ENCODE data around the gene ARHGAP8. TPM values are rescaled to one million over a fixed set of nuclear protein-coding genes. Genes with fewer than 3 reads are reported as not detected.

Gene ARHGAP8
- total RNA-seq, 4 donors from 2014 or later, result 1.5 to 6.9 (median 4.2) TPM

DNA sequence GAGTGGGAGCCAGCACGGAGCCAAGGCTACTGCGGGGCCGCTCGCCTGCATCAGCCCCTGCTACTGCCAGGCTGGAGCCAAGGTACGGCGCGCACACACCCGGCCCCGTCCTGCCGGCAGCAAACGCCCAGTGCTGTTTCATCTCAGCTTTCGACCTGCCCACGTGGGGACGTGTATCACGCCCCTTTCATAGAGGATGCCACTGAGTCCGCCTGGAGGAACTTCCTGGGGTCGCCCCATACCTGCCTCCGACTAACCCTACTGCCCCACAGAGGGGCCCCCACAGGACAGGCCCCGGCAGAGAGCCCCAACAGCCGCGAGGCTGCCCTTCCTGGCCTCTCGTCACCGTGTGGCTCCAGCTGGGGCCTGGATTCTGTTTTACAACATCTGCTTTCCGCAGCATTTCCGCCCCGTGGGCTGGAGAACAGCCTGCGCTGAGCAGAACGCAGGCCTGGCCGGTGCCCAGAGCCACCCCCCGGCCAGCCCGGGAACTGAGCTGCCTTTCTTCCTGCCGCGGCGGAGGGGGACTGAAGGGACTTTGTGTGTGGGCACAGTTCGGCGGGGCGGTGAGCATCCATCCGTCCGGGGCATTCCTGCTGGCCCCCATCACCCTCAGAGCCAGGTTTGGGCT lies 22.9 kb upstream of the ARHGAP8 start:
- H3K27ac ChIP-seq, result no peak overlapping the region
- peak in 1 of 2 donors; percentile 16 for TF ChIP-seq CTCF (IDR thresholded peaks at IDR 0.05)
- no peak for TF ChIP-seq POLR2A (IDR thresholded peaks at IDR 0.05)
- peaks cover 19% of the 10 kb centered on the region for H3K36me3 ChIP-seq
- H3K4me1 ChIP-seq, result peaks cover 9% of the 10 kb centered on the region
- H3K9me3 ChIP-seq, result no peaks in the 10 kb centered on the region
- no peaks in the 10 kb centered on the region for H3K27me3 ChIP-seq
- H3K4me3 ChIP-seq, result no peak overlapping the region
- 68% methylated on average over 18 of the region's 39 CpGs for WGBS
- DNase-seq (ENCODE audit: low spot score in 2 of 2), result no peak

GRCh38 chr22:44730022-44730393 lies 22.4 kb upstream of the ARHGAP8 start:
- Histone ChIP-seq H3K4me3 (no peak overlapping the region), H3K27me3 (no peaks in the 10 kb centered on the region), H3K36me3 (peaks cover 16% of the 10 kb centered on the region), H3K9me3 (no peaks in the 10 kb centered on the region), H3K27ac (no peak overlapping the region), H3K4me1 (peaks cover 9% of the 10 kb centered on the region)
- TF ChIP-seq CTCF (IDR thresholded peaks at IDR 0.05), result no peak
- no peak for TF ChIP-seq POLR2A (IDR thresholded peaks at IDR 0.05)
- no peak for TF ChIP-seq EP300 (IDR thresholded peaks at IDR 0.05)
- no peak for TF ChIP-seq POLR2AphosphoS5 (IDR thresholded peaks at IDR 0.05)
- WGBS, result 82% methylated on average over 10 of the region's 14 CpGs
- no peak for DNase-seq (ENCODE audit: low spot score in 2 of 2)

DNA sequence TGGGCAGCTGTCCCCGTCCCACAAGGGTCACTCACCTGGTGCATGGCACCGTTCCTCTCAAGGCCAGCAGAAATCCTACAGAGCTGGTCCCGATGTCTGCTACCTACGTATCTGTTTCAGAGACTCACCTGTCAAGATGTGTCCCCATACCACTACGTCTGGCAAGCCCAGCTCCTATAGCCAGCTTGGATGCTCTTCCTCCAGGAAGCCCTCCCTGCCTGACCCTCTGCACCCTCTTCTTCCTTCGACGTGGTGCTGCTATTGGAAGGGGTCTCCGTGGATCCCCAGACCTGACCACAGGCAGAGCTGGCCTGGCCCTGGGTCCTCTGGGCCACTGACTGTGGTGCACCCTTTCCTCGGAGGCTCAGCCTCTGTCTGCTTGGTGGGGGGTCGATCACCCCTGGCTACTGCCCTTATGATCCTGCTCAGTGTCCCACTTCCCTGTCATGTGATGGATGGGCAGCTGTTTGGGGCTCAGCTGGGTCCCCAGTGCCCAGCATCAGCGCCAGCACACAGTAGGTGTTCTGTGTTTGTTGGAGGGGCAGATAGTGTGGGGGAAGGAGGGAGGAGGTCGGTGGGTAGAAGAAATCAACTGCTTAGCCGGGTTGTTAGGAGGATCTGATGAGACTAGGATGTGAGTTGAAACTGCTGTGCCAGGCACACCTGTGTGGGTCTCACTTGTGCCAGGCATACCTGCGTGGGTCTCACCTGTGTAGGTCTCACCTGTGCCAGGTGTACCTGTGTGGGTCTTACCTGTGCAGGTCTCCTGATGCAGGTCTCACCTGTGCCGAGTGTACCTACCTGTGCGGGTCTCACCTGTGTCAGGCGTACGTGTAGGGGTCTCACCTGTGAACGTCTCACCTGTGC lies 21.7 kb upstream of the ARHGAP8 start:
- no peaks in the 10 kb centered on the region for H3K27me3 ChIP-seq
- DNase-seq (ENCODE audit: low spot score in 2 of 2), result no peak
- WGBS, result 80% methylated on average over 12 of the region's 19 CpGs
- peaks cover 10% of the 10 kb centered on the region for H3K36me3 ChIP-seq
- H3K27ac ChIP-seq, result no peak overlapping the region
- TF ChIP-seq POLR2A (IDR thresholded peaks at IDR 0.05) (no peak), POLR2AphosphoS5 (IDR thresholded peaks at IDR 0.05) (no peak), CTCF (IDR thresholded peaks at IDR 0.05) (no peak), EP300 (IDR thresholded peaks at IDR 0.05) (no peak)
- peaks cover 9% of the 10 kb centered on the region for H3K4me1 ChIP-seq
- H3K9me3 ChIP-seq, result no peaks in the 10 kb centered on the region
- no peak overlapping the region for H3K4me3 ChIP-seq

GRCh38 chr22:44731357-44731970 lies 20.9 kb upstream of the ARHGAP8 start:
- Histone ChIP-seq H3K4me1 (peaks cover 9% of the 10 kb centered on the region), H3K27ac (no peak overlapping the region), H3K4me3 (no peak overlapping the region), H3K9me3 (no peaks in the 10 kb centered on the region), H3K36me3 (peaks cover 10% of the 10 kb centered on the region), H3K27me3 (no peaks in the 10 kb centered on the region)
- WGBS, result no CpG with 5 or more reads among the region's 7 CpGs
- no peak for TF ChIP-seq POLR2AphosphoS5 (IDR thresholded peaks at IDR 0.05)
- no peak for TF ChIP-seq EP300 (IDR thresholded peaks at IDR 0.05)
- no peak for TF ChIP-seq POLR2A (IDR thresholded peaks at IDR 0.05)
- no peak for TF ChIP-seq CTCF (IDR thresholded peaks at IDR 0.05)
- DNase-seq (ENCODE audit: low spot score in 2 of 2), result no peak

DNA sequence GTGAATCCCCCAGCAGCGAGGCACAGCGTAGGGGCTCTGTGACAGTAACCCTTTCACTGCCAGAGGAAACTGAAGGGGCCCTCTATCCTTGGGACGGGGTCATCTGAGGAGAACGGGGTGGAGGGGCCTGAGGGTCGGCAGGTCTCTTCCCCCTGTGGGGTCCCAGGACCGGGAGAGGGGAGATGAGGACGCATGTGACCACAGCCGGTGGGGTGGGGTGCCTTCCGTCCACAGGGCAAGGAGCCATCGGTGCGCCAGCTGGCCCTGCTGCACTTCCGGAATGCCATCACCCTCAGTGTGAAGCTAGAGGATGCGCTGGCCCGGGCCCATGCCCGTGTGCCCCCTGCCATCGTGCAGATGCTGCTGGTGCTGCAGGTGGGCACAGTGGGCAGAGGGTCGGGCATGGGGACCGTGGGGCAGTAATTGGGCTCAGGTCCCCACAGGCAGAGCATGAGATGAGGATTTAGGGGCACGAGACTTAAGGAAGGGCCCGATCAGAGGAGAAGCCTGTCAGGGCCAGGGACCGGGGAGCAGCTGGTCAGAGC lies 20.3 kb upstream of the ARHGAP8 start:
- H3K4me1 ChIP-seq, result peaks cover 9% of the 10 kb centered on the region
- H3K36me3 ChIP-seq, result peaks cover 8% of the 10 kb centered on the region
- no peak overlapping the region for H3K27ac ChIP-seq
- H3K27me3 ChIP-seq, result no peaks in the 10 kb centered on the region
- 90% methylated on average over 18 of the region's 21 CpGs for WGBS
- H3K4me3 ChIP-seq, result no peak overlapping the region
- DNase-seq (ENCODE audit: low spot score in 2 of 2), result no peak
- H3K9me3 ChIP-seq, result no peaks in the 10 kb centered on the region
- TF ChIP-seq CTCF (IDR thresholded peaks at IDR 0.05) (no peak), POLR2A (IDR thresholded peaks at IDR 0.05) (no peak), POLR2AphosphoS5 (IDR thresholded peaks at IDR 0.05) (no peak), EP300 (IDR thresholded peaks at IDR 0.05) (no peak)
